Measurements from ENCODE around the gene IFITM1. TPM values are rescaled to one million over a fixed set of nuclear protein-coding genes. Genes with fewer than 3 reads are reported as not detected.

The IFITM1 gene
- total RNA-seq, 2 donors from 2014 or later = 306 to 384 TPM

DNA sequence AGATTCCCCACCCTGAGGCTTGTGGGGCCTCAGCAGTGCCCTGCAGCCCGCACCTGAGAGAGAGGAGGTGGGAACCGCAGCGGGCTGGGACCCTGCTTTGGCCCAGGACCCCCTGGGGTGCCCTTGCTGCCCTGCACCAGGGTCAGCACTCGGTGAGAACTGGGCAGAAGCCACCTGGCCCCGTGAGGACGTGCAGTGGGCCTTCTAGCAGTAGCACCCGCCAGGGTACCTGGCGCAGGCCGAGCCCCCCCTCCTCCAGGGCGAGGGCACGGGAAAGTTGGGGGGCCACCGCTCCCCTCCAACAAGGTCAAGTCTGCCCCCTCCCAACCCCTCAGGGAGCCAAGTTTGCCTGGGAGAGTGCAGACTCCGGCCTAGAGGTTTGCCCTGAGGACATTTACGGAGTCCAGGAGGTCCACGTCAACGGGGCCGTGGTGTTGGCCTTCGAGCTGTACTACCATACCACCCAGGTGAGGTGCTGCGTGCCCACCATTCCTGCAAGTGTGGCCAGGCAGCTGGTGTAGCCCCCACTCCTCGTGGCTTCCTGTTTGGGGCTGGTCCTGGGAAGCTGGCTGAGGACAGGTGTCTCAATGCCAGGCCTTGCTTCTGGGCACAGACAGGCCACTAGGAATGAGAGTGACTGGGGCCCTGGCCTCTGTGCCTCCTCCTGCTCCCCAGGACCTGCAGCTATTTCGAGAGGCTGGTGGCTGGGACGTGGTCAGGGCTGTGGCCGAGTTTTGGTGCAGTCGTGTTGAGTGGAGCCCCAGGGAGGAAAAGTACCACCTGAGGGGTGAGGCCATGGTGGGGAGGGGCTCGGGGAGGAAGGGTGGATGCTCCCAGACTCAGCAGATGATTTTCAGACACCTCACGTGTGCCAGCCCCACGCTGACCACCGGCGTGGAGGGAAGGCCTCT, 21.4 kb upstream of the IFITM1 start:
- no peak for ATAC-seq (replicated peaks in 1 of 2)
- Mint-ChIP-seq H3K9me3 (no peaks in the 10 kb centered on the region), H3K4me3 (no peak overlapping the region), H3K4me1 (ENCODE audit: low read depth) (peaks cover 28% of the 10 kb centered on the region), H3K27ac (no peak overlapping the region), H3K27me3 (ENCODE audit: low read depth) (no peaks in the 10 kb centered on the region), H3K36me3 (ENCODE audit: insufficient read depth in 2 of 2) (peaks cover 7 to 16% of the 10 kb centered on the region in 2 donors)
- no peak for DNase-seq

DNA sequence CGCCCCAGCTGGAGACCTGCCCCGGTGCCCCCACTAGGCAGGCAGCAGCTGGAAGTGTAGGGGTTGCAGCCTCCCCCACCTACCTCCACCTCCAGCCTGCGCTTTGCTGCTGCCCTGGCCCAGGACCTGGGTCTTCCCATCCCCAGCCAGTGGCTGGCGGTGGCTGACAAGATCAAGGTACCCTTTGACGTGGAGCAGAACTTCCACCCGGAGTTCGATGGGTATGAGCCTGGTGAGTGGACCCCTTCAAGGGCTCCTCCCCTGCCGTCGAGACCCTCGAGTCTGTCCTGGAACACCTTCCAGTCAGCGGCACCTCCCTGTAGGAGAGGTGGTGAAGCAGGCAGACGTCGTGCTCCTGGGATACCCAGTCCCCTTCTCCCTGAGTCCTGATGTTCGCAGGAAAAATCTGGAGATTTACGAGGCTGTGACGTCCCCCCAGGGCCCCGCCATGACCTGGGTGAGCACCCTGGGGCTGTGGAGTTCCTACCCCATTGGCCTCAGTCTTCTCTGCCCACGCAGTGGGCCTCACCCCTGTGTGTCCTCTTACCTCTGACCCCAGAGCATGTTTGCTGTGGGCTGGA, 20.5 kb upstream of the IFITM1 start:
- Mint-ChIP-seq H3K27me3 (ENCODE audit: low read depth) (no peaks in the 10 kb centered on the region), H3K4me3 (no peak overlapping the region), H3K36me3 (ENCODE audit: insufficient read depth in 2 of 2) (peaks cover 3 to 10% of the 10 kb centered on the region in 2 donors), H3K9me3 (no peaks in the 10 kb centered on the region), H3K27ac (no peak overlapping the region), H3K4me1 (ENCODE audit: low read depth) (peaks cover 37% of the 10 kb centered on the region)
- ATAC-seq (replicated peaks in 1 of 2) = no peak
- no peak for DNase-seq

DNA sequence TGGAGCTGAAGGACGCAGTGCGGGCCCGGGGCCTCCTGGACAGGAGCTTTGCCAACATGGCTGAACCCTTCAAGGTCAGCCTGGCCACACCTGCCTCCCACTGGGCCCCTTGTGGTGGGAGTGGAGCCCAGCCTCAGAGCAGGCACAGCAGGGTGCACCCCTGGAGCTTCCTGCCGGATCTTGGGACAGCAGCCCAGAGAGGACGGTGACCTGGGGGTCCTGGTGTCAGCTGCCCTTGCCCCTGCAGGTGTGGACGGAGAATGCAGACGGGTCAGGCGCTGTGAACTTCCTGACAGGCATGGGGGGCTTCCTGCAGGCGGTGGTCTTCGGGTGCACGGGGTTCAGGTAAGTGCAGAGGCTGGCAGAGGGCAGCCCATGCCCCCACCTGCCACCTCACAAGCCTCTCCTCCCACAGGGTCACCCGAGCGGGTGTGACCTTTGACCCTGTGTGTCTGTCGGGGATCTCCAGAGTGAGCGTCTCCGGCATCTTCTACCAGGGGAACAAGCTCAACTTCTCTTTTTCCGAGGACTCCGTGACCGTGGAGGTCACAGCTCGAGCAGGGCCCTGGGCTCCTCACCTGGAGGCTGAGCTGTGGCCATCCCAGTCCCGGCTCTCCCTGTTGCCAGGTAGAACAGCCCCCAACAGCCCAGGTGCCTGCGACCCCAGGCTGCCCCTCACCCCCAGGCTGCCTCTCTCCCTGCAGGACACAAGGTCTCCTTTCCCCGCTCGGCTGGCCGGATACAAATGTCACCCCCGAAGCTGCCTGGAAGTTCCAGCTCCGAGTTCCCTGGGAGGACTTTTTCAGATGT, 19.8 kb upstream of the IFITM1 start:
- no peak for ATAC-seq (replicated peaks in 1 of 2)
- peaks cover 3 to 10% of the 10 kb centered on the region in 2 donors for H3K36me3 Mint-ChIP-seq (ENCODE audit: insufficient read depth in 2 of 2)
- peaks cover 40% of the 10 kb centered on the region for H3K4me1 Mint-ChIP-seq (ENCODE audit: low read depth)

DNA sequence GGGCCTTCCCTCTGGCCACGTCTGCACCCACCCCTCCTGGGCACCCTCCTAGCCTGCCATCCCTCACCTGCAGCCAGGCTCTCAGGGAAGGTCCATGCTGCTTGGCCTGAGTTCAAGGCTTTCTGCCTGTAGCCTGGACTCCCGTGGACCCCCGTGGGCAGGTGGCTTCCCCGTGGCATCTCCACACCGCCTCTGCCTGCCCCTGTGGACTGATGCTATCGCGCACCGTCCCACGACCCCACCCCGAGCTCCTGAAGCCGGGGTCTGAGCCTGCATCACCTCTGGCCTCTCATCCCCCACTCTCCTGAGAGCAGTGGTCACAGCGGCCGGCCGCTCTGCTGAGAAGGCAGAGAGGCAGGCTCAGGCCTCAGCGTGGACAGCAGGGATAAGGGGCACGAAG, 19.1 kb upstream of the IFITM1 start:
- no peaks in the 10 kb centered on the region for H3K9me3 Mint-ChIP-seq
- H3K27me3 Mint-ChIP-seq (ENCODE audit: low read depth) = no peaks in the 10 kb centered on the region
- DNase-seq = no peak
- H3K4me1 Mint-ChIP-seq (ENCODE audit: low read depth) = peaks cover 37% of the 10 kb centered on the region
- ATAC-seq (replicated peaks in 1 of 2) = no peak
- peaks cover 3 to 9% of the 10 kb centered on the region in 2 donors for H3K36me3 Mint-ChIP-seq (ENCODE audit: insufficient read depth in 2 of 2)
- H3K27ac Mint-ChIP-seq = no peak overlapping the region
- no peak overlapping the region for H3K4me3 Mint-ChIP-seq

More for the DNA sequence above, 19.8 kb upstream of the IFITM1 start:
- DNase-seq = no peak
- Mint-ChIP-seq H3K27ac (no peak overlapping the region), H3K4me3 (no peak overlapping the region), H3K9me3 (no peaks in the 10 kb centered on the region), H3K27me3 (ENCODE audit: low read depth) (no peaks in the 10 kb centered on the region)

DNA sequence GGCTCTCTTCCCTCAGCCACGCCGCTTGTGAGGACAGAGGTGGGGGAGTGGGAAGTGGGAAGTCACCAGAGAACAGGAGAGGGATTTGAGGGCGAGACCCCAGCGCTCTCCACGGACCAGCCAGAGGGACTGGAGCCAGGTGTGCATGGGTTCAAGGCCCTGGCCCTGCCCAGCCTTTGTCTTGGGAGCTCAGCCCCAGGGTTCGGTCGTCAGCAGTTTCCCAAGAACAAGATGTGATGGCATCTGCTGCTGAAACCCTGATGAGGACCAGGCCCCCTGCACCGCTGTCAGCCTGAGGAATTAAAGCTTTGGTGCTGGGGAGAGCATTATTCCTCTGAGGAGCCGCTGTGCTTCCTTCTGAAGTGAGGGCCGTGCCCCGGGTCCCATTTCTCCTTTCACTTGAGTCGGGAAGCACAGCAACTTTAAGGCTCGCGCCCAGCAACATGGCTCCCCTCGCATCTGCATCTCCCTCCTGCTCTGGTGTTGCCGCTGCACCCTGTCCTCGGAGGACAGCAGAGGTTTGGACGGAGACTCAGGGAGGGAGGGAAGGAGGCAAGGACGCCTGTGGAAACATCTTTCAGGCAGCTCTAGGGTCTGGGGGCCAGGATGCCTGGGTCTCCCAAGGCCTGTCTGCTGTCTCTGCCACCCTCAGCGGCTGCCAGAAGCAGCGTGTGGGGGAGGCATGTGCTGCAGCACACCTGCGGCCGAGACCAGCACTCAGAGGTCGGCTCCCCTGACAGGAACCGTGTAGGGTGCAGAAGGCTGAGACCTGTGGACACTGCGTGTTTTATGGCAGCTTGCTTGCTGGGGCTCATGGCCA, 18.3 kb upstream of the IFITM1 start:
- DNase-seq (no peak), ATAC-seq (replicated peaks in 1 of 2) (no peak)
- no peak overlapping the region for H3K4me3 Mint-ChIP-seq

DNA sequence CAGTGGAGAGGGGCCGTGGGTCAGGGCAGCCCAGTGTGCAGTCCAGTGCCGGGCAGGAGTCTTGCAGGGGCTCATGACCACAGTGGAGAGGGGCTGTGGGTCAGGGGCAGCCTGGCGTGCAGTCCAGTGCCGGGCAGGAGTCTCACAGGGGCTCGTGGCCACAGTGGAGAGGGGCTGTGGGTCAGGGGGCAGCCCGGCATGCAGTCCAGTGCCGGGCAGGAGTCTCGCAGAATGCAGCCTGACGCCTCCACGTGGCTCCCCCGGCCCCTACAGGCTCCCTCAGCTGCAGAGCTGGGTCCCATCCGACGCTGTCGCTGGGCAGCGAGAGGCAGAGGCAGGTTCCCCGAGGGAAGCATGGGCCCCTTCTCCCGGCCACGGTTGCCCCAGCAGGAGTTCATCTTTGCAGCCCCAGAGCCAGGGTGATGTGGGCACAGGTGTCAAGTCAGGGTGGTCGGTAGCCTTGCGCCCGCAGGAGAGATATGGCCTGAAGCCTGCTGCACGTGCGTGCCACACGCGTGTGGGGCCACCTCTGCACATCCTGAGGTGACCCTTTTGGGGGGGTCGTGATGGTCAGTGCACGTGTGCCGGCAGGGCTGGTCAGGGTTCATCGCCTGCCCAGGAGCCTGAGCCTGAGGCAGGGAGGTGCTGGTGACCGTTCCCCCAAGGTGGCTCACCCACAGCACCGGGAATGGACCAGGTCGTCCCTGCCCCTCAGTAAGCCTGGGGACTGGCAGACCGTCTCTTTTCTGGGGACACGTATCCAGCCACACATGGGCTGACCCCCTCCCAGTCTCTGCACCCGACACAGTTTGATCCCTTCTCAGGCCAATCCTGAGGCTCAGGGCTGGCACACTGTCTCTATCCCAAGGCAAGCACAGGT, 17.4 kb upstream of the IFITM1 start:
- H3K4me3 Mint-ChIP-seq = no peak overlapping the region
- H3K27ac Mint-ChIP-seq = no peak overlapping the region
- H3K27me3 Mint-ChIP-seq (ENCODE audit: low read depth) = peaks cover 14% of the 10 kb centered on the region
- DNase-seq (peak in 1 of 2 donors; percentile 10), ATAC-seq (replicated peaks in 1 of 2) (peak in 1 of 2 donors; percentile 10)
- peaks cover 0 to 2% of the 10 kb centered on the region in 2 donors for H3K36me3 Mint-ChIP-seq (ENCODE audit: insufficient read depth in 2 of 2)
- H3K9me3 Mint-ChIP-seq = no peaks in the 10 kb centered on the region
- peaks cover 35% of the 10 kb centered on the region for H3K4me1 Mint-ChIP-seq (ENCODE audit: low read depth)

More for the DNA sequence above, 18.3 kb upstream of the IFITM1 start:
- Mint-ChIP-seq H3K4me1 (ENCODE audit: low read depth) (peaks cover 36% of the 10 kb centered on the region), H3K36me3 (ENCODE audit: insufficient read depth in 2 of 2) (peaks cover 3 to 7% of the 10 kb centered on the region in 2 donors), H3K27me3 (ENCODE audit: low read depth) (peaks cover 6% of the 10 kb centered on the region), H3K9me3 (no peaks in the 10 kb centered on the region), H3K27ac (no peak overlapping the region)

DNA sequence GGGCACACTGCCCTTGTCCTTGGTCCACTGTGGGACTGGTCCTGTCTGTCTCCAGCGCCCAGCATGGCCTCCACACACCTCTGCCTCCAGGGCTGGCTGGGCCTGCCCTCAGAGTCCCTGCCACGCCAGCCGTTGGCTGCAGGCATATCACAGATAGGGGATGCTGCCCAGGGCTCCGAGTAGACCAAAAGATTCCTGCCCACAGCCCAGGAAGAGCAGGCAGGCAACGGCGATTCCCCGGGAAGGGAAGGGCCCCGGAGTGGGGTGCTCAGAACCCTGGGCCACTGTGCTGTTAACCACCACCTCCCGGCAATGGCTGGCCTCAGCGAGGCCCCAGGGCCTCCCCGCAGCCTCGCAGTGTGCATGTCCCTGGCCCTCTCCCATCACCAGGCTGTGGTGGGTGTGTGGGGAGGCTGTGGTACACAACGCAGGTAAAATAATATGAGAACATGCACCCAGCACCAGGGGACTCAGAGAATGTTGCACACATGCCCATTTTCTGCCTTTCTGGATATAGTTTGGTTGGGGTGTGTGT, 16.7 kb upstream of the IFITM1 start:
- Mint-ChIP-seq H3K4me3 (peak overlapping the region in 1 of 2 donors; percentile 62), H3K27ac (no peak overlapping the region), H3K27me3 (ENCODE audit: low read depth) (peaks cover 15% of the 10 kb centered on the region), H3K4me1 (ENCODE audit: low read depth) (peaks cover 37% of the 10 kb centered on the region), H3K9me3 (no peaks in the 10 kb centered on the region), H3K36me3 (ENCODE audit: insufficient read depth in 2 of 2) (no peaks in the 10 kb centered on the region)
- ATAC-seq (replicated peaks in 1 of 2) (peak; percentile 13 to 49), DNase-seq (peak in 1 of 2 donors; percentile 52)

DNA sequence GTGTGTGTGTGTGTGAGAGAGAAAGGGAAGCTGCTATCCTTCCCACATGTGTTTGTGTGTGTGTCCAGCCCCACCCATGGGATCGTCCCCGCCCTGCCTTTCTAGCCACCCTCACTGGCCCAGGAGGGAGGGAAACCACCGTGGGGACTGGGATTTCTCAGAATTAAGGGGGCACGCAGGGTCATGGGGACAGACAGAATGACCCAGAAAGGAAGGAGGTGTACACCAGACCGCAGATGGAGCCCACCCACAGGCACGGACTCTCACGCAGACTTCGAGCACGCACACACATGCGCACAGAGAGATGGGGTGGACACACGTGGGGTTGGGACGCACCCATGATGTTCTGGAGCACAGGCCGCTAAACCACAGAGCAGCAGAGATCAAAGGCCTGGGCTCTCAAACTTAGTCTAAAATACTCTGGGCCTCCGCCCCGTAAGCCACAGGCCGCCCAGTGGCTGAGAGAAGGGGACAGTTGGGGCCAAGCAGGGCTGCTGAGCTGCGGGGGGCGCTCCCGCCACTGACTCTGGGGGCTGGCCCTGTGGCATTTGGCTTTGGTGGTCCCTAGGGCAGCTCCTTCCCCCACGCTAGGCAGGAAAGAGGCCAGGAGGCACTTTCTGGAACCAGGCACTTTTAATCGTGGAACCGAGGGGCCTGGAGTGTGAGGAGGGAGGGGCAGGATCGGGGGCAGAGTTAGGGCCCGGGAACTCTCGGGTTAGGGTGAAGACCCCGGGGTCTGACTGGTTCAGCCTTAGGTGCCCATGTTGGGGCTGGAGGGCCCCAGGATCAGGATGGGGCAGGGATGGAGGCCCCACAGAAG, 16.0 kb upstream of the IFITM1 start:
- Mint-ChIP-seq H3K27ac (no peak overlapping the region), H3K4me3 (peak overlapping the region in 1 of 2 donors; percentile 62), H3K9me3 (no peaks in the 10 kb centered on the region), H3K36me3 (ENCODE audit: insufficient read depth in 2 of 2) (no peaks in the 10 kb centered on the region), H3K27me3 (ENCODE audit: low read depth) (peaks cover 15% of the 10 kb centered on the region), H3K4me1 (ENCODE audit: low read depth) (peaks cover 43% of the 10 kb centered on the region)
- ATAC-seq (replicated peaks in 1 of 2) (peak in 1 of 2 donors; percentile 71), DNase-seq (peak in 1 of 2 donors; percentile 66)

DNA sequence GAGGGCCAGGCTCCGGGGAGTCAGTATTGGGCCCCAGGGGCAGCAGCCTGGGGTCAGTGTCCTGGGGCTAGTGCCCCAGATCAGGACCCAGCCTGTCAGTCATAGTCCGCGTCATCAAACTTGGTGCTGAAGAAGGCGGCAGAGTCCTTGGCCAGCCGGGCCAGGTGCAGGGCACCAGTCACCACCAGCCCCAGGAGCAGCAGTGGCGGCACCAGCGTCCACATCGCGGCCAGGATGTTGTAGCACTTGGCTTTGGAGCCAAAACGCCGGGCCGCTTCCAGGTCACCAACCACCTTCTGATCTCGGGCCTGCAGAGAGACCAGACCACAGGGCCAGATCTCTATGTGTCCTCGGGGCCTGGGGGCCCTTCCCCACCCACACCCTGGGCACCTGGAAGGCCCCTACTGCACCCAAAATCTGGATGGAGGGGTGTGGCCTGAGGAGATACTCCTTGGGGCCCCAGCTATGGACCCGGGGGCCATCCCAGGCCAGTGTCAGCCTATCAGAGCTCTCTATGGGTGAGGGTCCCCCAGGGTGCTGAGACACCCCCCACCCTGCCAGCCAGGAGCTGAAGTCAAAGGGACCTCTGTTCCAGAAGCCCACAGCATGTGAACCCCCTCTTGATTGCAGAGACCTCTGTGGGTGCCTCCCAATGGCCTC, 15.3 kb upstream of the IFITM1 start:
- Mint-ChIP-seq H3K36me3 (ENCODE audit: insufficient read depth in 2 of 2) (no peaks in the 10 kb centered on the region), H3K4me1 (ENCODE audit: low read depth) (peaks cover 51% of the 10 kb centered on the region), H3K27ac (no peak overlapping the region), H3K4me3 (peak overlapping the region in 1 of 2 donors; percentile 62), H3K27me3 (ENCODE audit: low read depth) (peaks cover 15% of the 10 kb centered on the region), H3K9me3 (no peaks in the 10 kb centered on the region)
- DNase-seq (peak in 1 of 2 donors; percentile 15), ATAC-seq (replicated peaks in 1 of 2) (peak in 1 of 2 donors; percentile 2)

DNA sequence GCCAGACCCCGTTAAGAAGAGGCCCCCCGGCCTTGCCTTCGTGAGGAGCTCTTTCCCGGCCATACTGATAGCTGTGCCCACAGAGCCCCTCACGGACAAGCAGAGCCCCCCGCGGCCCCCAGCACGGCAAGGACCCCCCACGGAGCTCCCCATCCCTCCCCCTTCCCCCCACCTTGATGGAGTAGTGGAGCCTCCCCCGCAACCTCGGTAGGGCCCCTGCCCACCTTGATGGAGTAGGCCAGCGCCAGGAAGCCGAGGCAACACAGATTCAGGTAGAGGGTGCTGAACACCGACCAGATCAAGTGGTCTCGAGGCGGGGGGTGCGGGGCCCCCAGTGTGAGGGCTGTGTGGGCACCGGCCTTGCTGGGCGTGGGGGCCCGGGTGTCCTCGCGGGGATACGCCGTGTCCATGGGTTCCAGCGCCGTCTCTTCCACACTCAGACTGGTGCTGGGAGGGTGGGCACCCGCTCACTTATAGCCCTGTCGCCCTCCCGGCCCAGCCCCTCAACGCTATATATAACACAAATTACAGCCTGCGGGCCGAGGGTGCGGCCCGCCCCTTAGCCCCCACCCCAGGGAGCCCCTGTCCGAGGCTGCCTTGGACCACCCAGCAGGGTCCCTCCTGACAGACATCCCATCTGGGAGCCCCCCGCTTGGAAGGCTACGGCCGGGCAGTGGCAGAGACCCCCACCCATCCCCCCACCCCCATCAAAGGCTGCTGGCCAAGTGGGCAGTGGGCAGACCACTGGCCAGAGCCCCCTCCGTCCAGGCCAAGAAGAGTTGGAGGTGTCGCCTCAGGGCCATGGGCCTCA, 14.6 kb upstream of the IFITM1 start, which contains the start of gene IFITM5:
Gene IFITM5 (minus strand): TSS at position 446 of the 811 bp plus-strand sequence. CDS start 36 bp downstream, at position 410.
- H3K27ac Mint-ChIP-seq = no peak within 1 kb of the TSS
- H3K36me3 Mint-ChIP-seq (ENCODE audit: insufficient read depth in 2 of 2) = no peaks in the 10 kb centered on the region
- peaks cover 53% of the 10 kb centered on the region for H3K4me1 Mint-ChIP-seq (ENCODE audit: low read depth)
- no peak for ATAC-seq (replicated peaks in 1 of 2)
- H3K4me3 Mint-ChIP-seq = no peak within 1 kb of the TSS
- peaks cover 15% of the 10 kb centered on the region for H3K27me3 Mint-ChIP-seq (ENCODE audit: low read depth)
- peak in 1 of 2 donors; percentile 5 for DNase-seq
- H3K9me3 Mint-ChIP-seq = no peaks in the 10 kb centered on the region

All from activated T-cell treated with anti-CD3 and anti-CD28 coated beads, Interleukin-2, amount 50 U/mL, for 72 hours (primary cell).